ENCODE measurements around the gene FAF1. TPM values are rescaled to one million over a fixed set of nuclear protein-coding genes. Genes with fewer than 3 reads are reported as not detected.
A peak's percentile ranks its signal among the peaks of the same experiment; 100 is the strongest.

FAF1 gene
- total and polyA plus RNA-seq, 9 of the 15 experiments (the other 6 are each of a cell fraction or from before 2014, with no cell fraction given) = 48.7 to 225 (median 118) TPM

GRCh38 chr1:50564417-50564816, 395.6 kb downstream of the FAF1 start (continued):
- no peak for TF ChIP-seq HMBOX1 (IDR thresholded peaks at IDR 0.05)
- no peak for TF ChIP-seq RERE (CRISPR knock-in tag; IDR thresholded peaks at IDR 0.05; ENCODE audit: borderline replicate concordance)
- TF ChIP-seq CEBPB (tag; IDR thresholded peaks at IDR 0.05) = peak; percentile 60; the same call in 1 of the 2 replicates
- no peak for TF ChIP-seq JUNB (CRISPR knock-in tag; conservative IDR thresholded peaks at IDR 0.05)
- TF ChIP-seq ELF1 (tag; IDR thresholded peaks at IDR 0.05) = no peak
- TF ChIP-seq, protein P1, sequence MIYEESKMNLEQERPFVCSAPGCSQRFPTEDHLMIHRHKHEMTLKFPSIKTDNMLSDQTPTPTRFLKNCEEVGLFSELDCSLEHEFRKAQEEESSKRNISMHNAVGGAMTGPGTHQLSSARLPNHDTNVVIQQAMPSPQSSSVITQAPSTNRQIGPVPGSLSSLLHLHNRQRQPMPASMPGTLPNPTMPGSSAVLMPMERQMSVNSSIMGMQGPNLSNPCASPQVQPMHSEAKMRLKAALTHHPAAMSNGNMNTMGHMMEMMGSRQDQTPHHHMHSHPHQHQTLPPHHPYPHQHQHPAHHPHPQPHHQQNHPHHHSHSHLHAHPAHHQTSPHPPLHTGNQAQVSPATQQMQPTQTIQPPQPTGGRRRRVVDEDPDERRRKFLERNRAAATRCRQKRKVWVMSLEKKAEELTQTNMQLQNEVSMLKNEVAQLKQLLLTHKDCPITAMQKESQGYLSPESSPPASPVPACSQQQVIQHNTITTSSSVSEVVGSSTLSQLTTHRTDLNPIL (CRISPR knock-in tag; IDR thresholded peaks at IDR 0.05) = no peak
- no peak for TF ChIP-seq CBFA2T3 (IDR thresholded peaks at IDR 0.05)
- TF ChIP-seq CEBPG (CRISPR knock-in tag; IDR thresholded peaks at IDR 0.05) = no peak
- TF ChIP-seq CEBPG (tag; conservative IDR thresholded peaks at IDR 0.05 in 1 of 2, IDR thresholded peaks at IDR 0.05 in 1 of 2) = peak; percentile 56 to 59

All from K562 (cell line).